K562 (cell line): ENCODE results near the gene NAA15. TPM values are rescaled to one million over a fixed set of nuclear protein-coding genes. Genes with fewer than 3 reads are reported as not detected.

Source experiments
- BRD9 ChIP-seq: fragments of 450-650 bp; IDR thresholded peaks from 2 replicates; pipeline ENCODE4 v1.6.1; 2018; ENCODE audit warnings: low read depth; ENCODE audit not compliant: partially characterized antibody
- CAMTA2 ChIP-seq: fragments of 250-450 bp; sonication (Bioruptor Pico); conservative IDR thresholded peaks from 2 replicates; pipeline ENCODE4 v1.5.1; 2022
- ESRRA ChIP-seq: fragments of 450-650 bp; IDR thresholded peaks from 2 replicates; pipeline ENCODE4 v1.6.1; 2014; ENCODE audit warnings: low read depth, mild to moderate bottlenecking, moderate library complexity, borderline replicate concordance
- HINFP ChIP-seq: fragments of 450-650 bp; conservative IDR thresholded peaks from 2 replicates; pipeline ENCODE4 v1.6.1; 2016; ENCODE audit warnings: missing genetic modification characterization, low read depth, mild to moderate bottlenecking, control low read depth, missing compliant biosample characterization
- HOMEZ ChIP-seq: fragments of 250-450 bp; sonication (Bioruptor Pico); IDR thresholded peaks from 2 replicates; pipeline ENCODE4 v1.4.0; 2020; ENCODE audit warnings: mild to moderate bottlenecking, moderate library complexity
- KAT7 ChIP-seq: sonication (generic); formaldehyde crosslinking; IDR thresholded peaks from 2 replicates; pipeline ENCODE4 v1.8.0; 2022; ENCODE audit warnings: missing genetic modification reagents, mild to moderate bottlenecking, borderline replicate concordance
- KDM1A ChIP-seq, 2 experiments: fragments of 450-650 bp; IDR thresholded peaks; 2 replicates each; pipeline ENCODE4 v1.6.1; 2016; ENCODE audit warnings: mild to moderate bottlenecking in 2 of 2
- MAFK ChIP-seq: IDR thresholded peaks from 2 replicates; pipeline ENCODE4 v1.6.1; 2011; ENCODE audit warnings: low read length, improper control_type of control experiment
- MLLT1 ChIP-seq, 2 experiments: fragments of 450-650 bp; IDR thresholded peaks; 2 replicates each; pipeline ENCODE4 v1.6.1; 2016
- NR2C2 ChIP-seq, 2 experiments: fragments of 200-800 bp in 1 of 2; sonication (Bioruptor generic) in 1 of 2; sonication (generic) in 1 of 2; formaldehyde crosslinking in 1 of 2; IDR thresholded peaks; 2 replicates each; pipeline versions ENCODE4 v1.6.1 to v1.8.0; 2016 to 2022; ENCODE audit warnings: mild to moderate bottlenecking in 1 of 2, missing compliant biosample characterization in 1 of 2, missing genetic modification characterization in 1 of 2, missing genetic modification reagents in 1 of 2
- PML ChIP-seq: IDR thresholded peaks from 2 replicates; pipeline ENCODE4 v1.6.1; 2012; ENCODE audit warnings: low read length, inconsistent platforms
- PREB ChIP-seq: sonication (generic); formaldehyde crosslinking; IDR thresholded peaks from 2 replicates; pipeline ENCODE4 v1.8.1; 2023; ENCODE audit warnings: mild to moderate bottlenecking, missing genetic modification reagents
- RUNX1 ChIP-seq: sonication (generic); IDR thresholded peaks from 2 replicates; pipeline ENCODE4 v1.6.1; 2016; ENCODE audit warnings: antibody characterized with exemption, low read depth
- THRAP3 ChIP-seq: fragments of 450-650 bp; IDR thresholded peaks from 2 replicates; pipeline ENCODE4 v1.6.1; 2016; ENCODE audit warnings: mild to moderate bottlenecking, inconsistent platforms, borderline replicate concordance
- TRIM28 ChIP-seq: fragments of 450-650 bp; IDR thresholded peaks from 2 replicates; pipeline ENCODE4 v1.6.1; 2017
- YY1 ChIP-seq, 3 experiments: IDR thresholded peaks; 2 replicates each; pipeline ENCODE4 v1.6.1; 2011; ENCODE audit warnings: low read length in 2 of 3, mild to moderate bottlenecking in 2 of 3, moderate library complexity in 2 of 3, borderline replicate concordance in 1 of 3, control low read depth in 1 of 3, low read depth in 1 of 3; ENCODE audit not compliant: insufficient read depth in 3 of 3, insufficient replicate concordance in 2 of 3, control insufficient read depth in 1 of 3, insufficient read length in 1 of 3; ENCODE audit errors: extremely low read depth in 1 of 3
- ZFP91 ChIP-seq: sonication (generic); formaldehyde crosslinking; IDR thresholded peaks from 2 replicates; pipeline ENCODE4 v1.8.0; 2022; ENCODE audit warnings: mild to moderate bottlenecking, missing genetic modification reagents
- ZNF133 ChIP-seq: fragments of 250-450 bp; sonication (Bioruptor Pico); IDR thresholded peaks from 2 replicates; pipeline ENCODE4 v1.4.0; 2020; ENCODE audit warnings: mild to moderate bottlenecking
- ZNF57 ChIP-seq: fragments of 450-650 bp; formaldehyde crosslinking; IDR thresholded peaks from 2 replicates; pipeline ENCODE4 v1.4.0; 2020; ENCODE audit warnings: mild to moderate bottlenecking, moderate library complexity
- ZNF766 ChIP-seq: fragments of 200-800 bp; sonication (Bioruptor generic); conservative IDR thresholded peaks from 2 replicates; pipeline ENCODE4 v1.6.1; 2016; ENCODE audit warnings: missing genetic modification characterization, missing compliant biosample characterization
- polyA plus RNA-seq, 8 experiments: library from polyadenylated mRNA; depleted of rRNA in 4 of 8; stranded (reverse) in 5 of 8; unstranded in 3 of 8; fragments of >200 nt; fragmentation: Nextera tagmentation in 2 of 8; fragmentation: Illumina TruSeq in 1 of 8; extraction: Ambion mirVana in 2 of 8; extraction: Trizol in 1 of 8; gene quantifications; 2 replicates each; pipeline versions ENCODE4 v1.2.1 to v1.2.3, GENCODE V29; 2011 to 2014; ENCODE audit warnings: inconsistent platforms in 1 of 8, missing spikeins in 1 of 8
- total RNA-seq, 7 experiments: library from RNA; depleted of rRNA in 6 of 7; stranded (reverse); fragments of >200 nt in 6 of 7; fragmentation: Illumina TruSeq in 2 of 7; extraction: Trizol in 2 of 7; gene quantifications; 2 replicates each; pipeline versions ENCODE4 v1.2.1 to v1.2.3, GENCODE V29; 2011 to 2021; ENCODE audit warnings: low replicate concordance in 1 of 7

NAA15 gene
- total and polyA plus RNA-seq, 9 of the 15 experiments (the other 6 are each of a cell fraction or from before 2014, with no cell fraction given): 37.8 to 117 (median 63.2) TPM

GRCh38 chr4:139300431-139301112 lies 733 bp upstream of the NAA15 start (continued):
- TF ChIP-seq ZFP91 (CRISPR knock-in tag) (no peak), HOMEZ (CRISPR knock-in tag) (no peak), KDM1A (IDR thresholded peaks at IDR 0.05) (no peak), KAT7 (CRISPR knock-in tag) (no peak), PREB (no peak), HINFP (tag) (no peak), ZNF133 (CRISPR knock-in tag) (no peak), ESRRA (peak; percentile 18; the same call in 1 of the 2 replicates), TRIM28 (no peak), RUNX1 (no peak), MLLT1 (IDR thresholded peaks at IDR 0.05) (peak in 1 of 2 experiments; percentile 86; a peak in 2 of 4 replicates), PML (no peak), CAMTA2 (no peak), MAFK (0 out of 2 replicates have a peak, but pooled peaks have one; percentile 7), ZNF766 (CRISPR knock-in tag) (0 out of 2 replicates have a peak, but pooled peaks have one; percentile 19), THRAP3 (no peak), BRD9 (peak; percentile 70), ZNF57 (no peak), YY1 (IDR thresholded peaks at IDR 0.05; ENCODE audit: borderline replicate concordance in 1 of 3, control insufficient read depth in 1 of 3, extremely low read depth in 1 of 3, insufficient read depth in 3 of 3, insufficient read length in 1 of 3, insufficient replicate concordance in 2 of 3, low read depth in 1 of 3, low read length in 2 of 3) (no peak), NR2C2 (CRISPR knock-in tag; IDR thresholded peaks at IDR 0.05) (no peak), NR2C2 (tag; IDR thresholded peaks at IDR 0.05) (no peak)
